ENCODE results near the gene ZBTB20.

Gene ZBTB20

DNA sequence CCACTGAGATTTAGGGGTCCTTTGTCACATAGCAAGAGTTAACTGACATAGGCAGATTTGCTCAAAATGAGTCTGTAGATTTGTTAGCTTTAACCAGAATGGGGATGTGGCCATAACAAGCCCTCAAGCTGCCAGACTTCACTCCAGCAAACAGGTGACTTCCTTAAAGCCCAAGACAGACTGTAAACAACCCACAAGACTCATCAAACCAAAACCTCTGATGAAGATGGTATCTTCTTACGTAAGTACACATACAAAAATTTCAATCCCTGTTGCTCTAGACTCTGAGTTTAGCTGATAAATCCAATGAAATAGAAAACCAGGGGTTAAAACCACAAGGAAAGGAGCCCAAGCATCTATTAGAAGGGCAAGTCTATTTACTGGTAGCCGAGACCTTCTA, 18.2 kb upstream of the ZBTB20 start:
- no peak for TF ChIP-seq SNAI2 (CRISPR knock-in tag; IDR thresholded peaks at IDR 0.05)
- TF ChIP-seq GLIS3 (CRISPR knock-in tag; IDR thresholded peaks at IDR 0.05) = no peak
- TF ChIP-seq ZC3H10 (CRISPR knock-in tag; IDR thresholded peaks at IDR 0.05) = no peak
- no peak for ATAC-seq

DNA sequence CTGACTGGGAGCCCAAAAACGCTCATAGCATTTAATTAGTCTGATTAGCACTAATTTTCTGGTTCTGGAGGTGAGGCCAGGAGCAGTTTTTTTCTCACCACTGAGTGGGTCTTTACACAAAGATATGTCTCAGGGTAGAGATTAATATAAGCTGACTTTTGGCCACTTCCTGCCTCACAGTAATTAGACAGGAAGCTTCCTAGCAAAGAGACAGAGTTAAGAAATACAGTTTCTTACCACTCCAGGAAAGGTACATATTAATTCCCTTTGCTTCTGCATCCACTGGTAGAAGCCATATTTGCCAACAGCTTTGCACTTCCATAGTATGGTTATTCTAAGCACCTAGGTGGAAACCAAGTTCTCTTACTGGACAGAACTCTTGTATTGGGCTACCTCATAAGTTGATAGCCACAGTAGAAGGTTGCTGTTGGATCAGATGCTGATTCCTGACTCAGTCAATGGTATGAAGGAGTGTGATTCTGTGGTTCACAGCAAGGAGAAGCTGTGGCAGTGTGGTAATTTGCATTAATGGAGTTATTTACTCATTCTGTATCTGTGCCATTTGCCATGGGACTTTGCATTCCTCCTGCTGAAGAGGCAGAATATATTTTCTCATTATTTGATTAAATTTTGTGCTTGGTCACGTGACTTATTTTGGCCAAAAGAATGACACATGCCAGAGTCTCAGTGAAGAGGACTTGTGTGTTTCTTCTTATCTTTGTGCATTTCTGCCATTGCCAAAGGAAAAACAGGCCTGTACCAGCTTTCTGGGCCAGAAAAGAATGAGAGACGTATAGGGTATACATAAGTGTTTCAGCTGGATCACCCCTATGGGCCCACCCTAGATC, 17.5 kb upstream of the ZBTB20 start:
- TF ChIP-seq ZFP3 (CRISPR knock-in tag; IDR thresholded peaks at IDR 0.05) (no peak), ZNF565 (CRISPR knock-in tag; conservative IDR thresholded peaks at IDR 0.05; ENCODE audit: low read depth) (no peak), ZNF70 (CRISPR knock-in tag; IDR thresholded peaks at IDR 0.05) (no peak), ZFP30 (CRISPR knock-in tag; IDR thresholded peaks at IDR 0.05) (no peak), GLIS3 (CRISPR knock-in tag; IDR thresholded peaks at IDR 0.05) (no peak), ARNTL (CRISPR knock-in tag; IDR thresholded peaks at IDR 0.05; ENCODE audit: borderline replicate concordance, low read depth) (no peak)
- TF ChIP-seq, protein P1, sequence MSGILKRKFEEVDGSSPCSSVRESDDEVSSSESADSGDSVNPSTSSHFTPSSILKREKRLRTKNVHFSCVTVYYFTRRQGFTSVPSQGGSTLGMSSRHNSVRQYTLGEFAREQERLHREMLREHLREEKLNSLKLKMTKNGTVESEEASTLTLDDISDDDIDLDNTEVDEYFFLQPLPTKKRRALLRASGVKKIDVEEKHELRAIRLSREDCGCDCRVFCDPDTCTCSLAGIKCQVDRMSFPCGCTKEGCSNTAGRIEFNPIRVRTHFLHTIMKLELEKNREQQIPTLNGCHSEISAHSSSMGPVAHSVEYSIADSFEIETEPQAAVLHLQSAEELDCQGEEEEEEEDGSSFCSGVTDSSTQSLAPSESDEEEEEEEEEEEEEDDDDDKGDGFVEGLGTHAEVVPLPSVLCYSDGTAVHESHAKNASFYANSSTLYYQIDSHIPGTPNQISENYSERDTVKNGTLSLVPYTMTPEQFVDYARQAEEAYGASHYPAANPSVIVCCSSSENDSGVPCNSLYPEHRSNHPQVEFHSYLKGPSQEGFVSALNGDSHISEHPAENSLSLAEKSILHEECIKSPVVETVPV (CRISPR knock-in tag; IDR thresholded peaks at IDR 0.05) = no peak
- TF ChIP-seq, protein P2, sequence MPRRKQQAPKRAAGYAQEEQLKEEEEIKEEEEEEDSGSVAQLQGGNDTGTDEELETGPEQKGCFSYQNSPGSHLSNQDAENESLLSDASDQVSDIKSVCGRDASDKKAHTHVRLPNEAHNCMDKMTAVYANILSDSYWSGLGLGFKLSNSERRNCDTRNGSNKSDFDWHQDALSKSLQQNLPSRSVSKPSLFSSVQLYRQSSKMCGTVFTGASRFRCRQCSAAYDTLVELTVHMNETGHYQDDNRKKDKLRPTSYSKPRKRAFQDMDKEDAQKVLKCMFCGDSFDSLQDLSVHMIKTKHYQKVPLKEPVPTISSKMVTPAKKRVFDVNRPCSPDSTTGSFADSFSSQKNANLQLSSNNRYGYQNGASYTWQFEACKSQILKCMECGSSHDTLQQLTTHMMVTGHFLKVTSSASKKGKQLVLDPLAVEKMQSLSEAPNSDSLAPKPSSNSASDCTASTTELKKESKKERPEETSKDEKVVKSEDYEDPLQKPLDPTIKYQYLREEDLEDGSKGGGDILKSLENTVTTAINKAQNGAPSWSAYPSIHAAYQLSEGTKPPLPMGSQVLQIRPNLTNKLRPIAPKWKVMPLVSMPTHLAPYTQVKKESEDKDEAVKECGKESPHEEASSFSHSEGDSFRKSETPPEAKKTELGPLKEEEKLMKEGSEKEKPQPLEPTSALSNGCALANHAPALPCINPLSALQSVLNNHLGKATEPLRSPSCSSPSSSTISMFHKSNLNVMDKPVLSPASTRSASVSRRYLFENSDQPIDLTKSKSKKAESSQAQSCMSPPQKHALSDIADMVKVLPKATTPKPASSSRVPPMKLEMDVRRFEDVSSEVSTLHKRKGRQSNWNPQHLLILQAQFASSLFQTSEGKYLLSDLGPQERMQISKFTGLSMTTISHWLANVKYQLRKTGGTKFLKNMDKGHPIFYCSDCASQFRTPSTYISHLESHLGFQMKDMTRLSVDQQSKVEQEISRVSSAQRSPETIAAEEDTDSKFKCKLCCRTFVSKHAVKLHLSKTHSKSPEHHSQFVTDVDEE (CRISPR knock-in tag; IDR thresholded peaks at IDR 0.05) = no peak
- ATAC-seq = no peak

DNA sequence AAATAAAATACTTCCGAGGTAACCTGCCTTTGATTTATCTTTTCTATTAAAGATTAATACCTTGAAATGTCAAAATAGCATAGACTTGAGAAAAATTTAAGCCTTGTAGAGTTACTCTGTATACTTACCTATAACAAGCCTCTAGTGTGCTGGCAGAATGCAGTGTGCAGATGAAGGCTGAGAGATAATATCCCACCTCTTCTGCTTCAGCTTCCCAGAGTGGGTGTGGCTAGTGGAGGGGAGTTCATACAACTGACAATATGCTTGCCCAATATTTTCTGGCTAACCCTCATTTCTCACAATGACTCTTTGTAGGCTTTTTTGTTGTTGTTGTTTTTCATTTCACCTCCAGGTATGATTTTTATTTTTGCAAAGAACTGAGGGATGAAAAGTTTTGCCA, 15.7 kb upstream of the ZBTB20 start:
- TF ChIP-seq ZFP3 (CRISPR knock-in tag; IDR thresholded peaks at IDR 0.05) (no peak), CSDC2 (CRISPR knock-in tag; IDR thresholded peaks at IDR 0.05) (no peak), ISL1 (CRISPR knock-in tag; IDR thresholded peaks at IDR 0.05) (no peak), ESRRG (CRISPR knock-in tag; IDR thresholded peaks at IDR 0.05) (no peak), TCF4 (CRISPR knock-in tag; IDR thresholded peaks at IDR 0.05; ENCODE audit: borderline replicate concordance) (no peak), ZC3H10 (CRISPR knock-in tag; IDR thresholded peaks at IDR 0.05) (no peak), SNAI2 (CRISPR knock-in tag; IDR thresholded peaks at IDR 0.05) (no peak), ARNTL (CRISPR knock-in tag; IDR thresholded peaks at IDR 0.05; ENCODE audit: borderline replicate concordance, low read depth) (no peak), ZNF565 (CRISPR knock-in tag; conservative IDR thresholded peaks at IDR 0.05; ENCODE audit: low read depth) (no peak), GLIS3 (CRISPR knock-in tag; IDR thresholded peaks at IDR 0.05) (no peak), ZNF8 (CRISPR knock-in tag; IDR thresholded peaks at IDR 0.05) (no peak)
- TF ChIP-seq, protein P3, sequence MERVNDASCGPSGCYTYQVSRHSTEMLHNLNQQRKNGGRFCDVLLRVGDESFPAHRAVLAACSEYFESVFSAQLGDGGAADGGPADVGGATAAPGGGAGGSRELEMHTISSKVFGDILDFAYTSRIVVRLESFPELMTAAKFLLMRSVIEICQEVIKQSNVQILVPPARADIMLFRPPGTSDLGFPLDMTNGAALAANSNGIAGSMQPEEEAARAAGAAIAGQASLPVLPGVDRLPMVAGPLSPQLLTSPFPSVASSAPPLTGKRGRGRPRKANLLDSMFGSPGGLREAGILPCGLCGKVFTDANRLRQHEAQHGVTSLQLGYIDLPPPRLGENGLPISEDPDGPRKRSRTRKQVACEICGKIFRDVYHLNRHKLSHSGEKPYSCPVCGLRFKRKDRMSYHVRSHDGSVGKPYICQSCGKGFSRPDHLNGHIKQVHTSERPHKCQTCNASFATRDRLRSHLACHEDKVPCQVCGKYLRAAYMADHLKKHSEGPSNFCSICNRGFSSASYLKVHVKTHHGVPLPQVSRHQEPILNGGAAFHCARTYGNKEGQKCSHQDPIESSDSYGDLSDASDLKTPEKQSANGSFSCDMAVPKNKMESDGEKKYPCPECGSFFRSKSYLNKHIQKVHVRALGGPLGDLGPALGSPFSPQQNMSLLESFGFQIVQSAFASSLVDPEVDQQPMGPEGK (CRISPR knock-in tag; IDR thresholded peaks at IDR 0.05; ENCODE audit: borderline replicate concordance) = no peak
- TF ChIP-seq, protein P1 (CRISPR knock-in tag; IDR thresholded peaks at IDR 0.05) = no peak
- TF ChIP-seq, protein P2 (CRISPR knock-in tag; IDR thresholded peaks at IDR 0.05) = no peak
- TF ChIP-seq, protein P4, sequence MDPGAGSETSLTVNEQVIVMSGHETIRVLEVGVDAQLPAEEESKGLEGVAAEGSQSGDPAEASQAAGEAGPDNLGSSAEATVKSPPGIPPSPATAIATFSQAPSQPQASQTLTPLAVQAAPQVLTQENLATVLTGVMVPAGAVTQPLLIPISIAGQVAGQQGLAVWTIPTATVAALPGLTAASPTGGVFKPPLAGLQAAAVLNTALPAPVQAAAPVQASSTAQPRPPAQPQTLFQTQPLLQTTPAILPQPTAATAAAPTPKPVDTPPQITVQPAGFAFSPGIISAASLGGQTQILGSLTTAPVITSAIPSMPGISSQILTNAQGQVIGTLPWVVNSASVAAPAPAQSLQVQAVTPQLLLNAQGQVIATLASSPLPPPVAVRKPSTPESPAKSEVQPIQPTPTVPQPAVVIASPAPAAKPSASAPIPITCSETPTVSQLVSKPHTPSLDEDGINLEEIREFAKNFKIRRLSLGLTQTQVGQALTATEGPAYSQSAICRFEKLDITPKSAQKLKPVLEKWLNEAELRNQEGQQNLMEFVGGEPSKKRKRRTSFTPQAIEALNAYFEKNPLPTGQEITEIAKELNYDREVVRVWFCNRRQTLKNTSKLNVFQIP (CRISPR knock-in tag; IDR thresholded peaks at IDR 0.05; ENCODE audit: borderline replicate concordance, low read depth) = no peak
- ATAC-seq = no peak

All from SK-N-SH treated with all-trans-retinoic acid at 6 μM for 48 hours (cell line).